Hepatocyte (in vitro differentiated cells): ENCODE data around the gene RBMS1.

Experiments
- EZH2 ChIP-seq: fragments of 200-600 bp; sonication (generic); IDR thresholded peaks from 2 replicates; pipeline ENCODE4 v1.6.1; 2016; ENCODE audit warnings: antibody characterized with exemption, mild to moderate bottlenecking, borderline replicate concordance
- EZH2phosphoT487 ChIP-seq: fragments of 200-600 bp; sonication (generic); IDR thresholded peaks from one replicate; pipeline ENCODE4 v1.6.1; 2018; ENCODE audit warnings: antibody characterized with exemption, mild to moderate bottlenecking, low read depth, moderate library complexity; ENCODE audit not compliant: unreplicated experiment, severe bottlenecking
- TF ChIP-seq, protein P1 (sequence below): fragments of 200-600 bp; sonication (generic); IDR thresholded peaks from 2 replicates; pipeline ENCODE4 v1.5.1; 2016; ENCODE audit warnings: antibody characterized with exemption, mild to moderate bottlenecking; ENCODE audit not compliant: poor library complexity

DNA sequence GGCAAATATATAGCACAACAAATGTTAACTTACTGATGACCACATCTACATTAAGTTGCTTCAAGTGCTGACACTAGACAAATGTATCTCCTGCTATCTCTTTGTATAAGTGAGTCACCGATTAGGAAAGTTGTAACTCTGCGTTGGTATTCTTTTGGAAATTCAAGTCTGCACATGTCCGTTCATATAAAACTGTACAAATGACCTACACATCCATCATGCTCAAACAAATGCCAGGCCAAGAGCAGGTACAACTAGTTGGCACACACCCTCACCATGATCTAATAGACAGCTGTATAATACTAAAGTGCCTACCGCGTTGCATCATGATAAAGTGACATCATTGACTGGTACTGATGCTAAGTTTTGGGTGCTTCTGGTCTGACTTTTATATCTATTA lies 141.1 kb downstream of the RBMS1 start:
- no peak for TF ChIP-seq EZH2
- TF ChIP-seq, protein P1, sequence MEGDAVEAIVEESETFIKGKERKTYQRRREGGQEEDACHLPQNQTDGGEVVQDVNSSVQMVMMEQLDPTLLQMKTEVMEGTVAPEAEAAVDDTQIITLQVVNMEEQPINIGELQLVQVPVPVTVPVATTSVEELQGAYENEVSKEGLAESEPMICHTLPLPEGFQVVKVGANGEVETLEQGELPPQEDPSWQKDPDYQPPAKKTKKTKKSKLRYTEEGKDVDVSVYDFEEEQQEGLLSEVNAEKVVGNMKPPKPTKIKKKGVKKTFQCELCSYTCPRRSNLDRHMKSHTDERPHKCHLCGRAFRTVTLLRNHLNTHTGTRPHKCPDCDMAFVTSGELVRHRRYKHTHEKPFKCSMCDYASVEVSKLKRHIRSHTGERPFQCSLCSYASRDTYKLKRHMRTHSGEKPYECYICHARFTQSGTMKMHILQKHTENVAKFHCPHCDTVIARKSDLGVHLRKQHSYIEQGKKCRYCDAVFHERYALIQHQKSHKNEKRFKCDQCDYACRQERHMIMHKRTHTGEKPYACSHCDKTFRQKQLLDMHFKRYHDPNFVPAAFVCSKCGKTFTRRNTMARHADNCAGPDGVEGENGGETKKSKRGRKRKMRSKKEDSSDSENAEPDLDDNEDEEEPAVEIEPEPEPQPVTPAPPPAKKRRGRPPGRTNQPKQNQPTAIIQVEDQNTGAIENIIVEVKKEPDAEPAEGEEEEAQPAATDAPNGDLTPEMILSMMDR, result no peak
- TF ChIP-seq EZH2phosphoT487, result no peak
